Heart left ventricle (tissue), 16 donors: Measurements from ENCODE around the gene VEZF1. TPM values are rescaled to one million over a fixed set of nuclear protein-coding genes. Genes with fewer than 3 reads are reported as not detected.

Experiments used
- ATAC-seq, 4 donors: fragments of 200-7000 bp; cut with Tn5 transposase; one replicate each; pipeline ENCODE4 v1.9.1; 2020 to 2022; ENCODE audit warnings: moderate library complexity in 4 of 4, mild to moderate bottlenecking in 3 of 4, moderate number of reproducible peaks in 1 of 4
- DNase-seq, 5 donors: peaks; one replicate each; pipeline ENCODE4 v3.0.0-alpha.2; 2020
- H3K27ac ChIP-seq, 12 donors: fragments of 200-600 bp; sonication (generic) in 4 of 12; one replicate each; pipeline versions ENCODE4 v1.5.0 to v1.8.0; 2016 to 2022; ENCODE audit warnings: mild to moderate bottlenecking in 2 of 12
- H3K27me3 ChIP-seq, 9 donors: fragments of 200-600 bp; sonication (generic) in 2 of 9; one replicate each; pipeline versions ENCODE4 v1.5.1 to v1.8.0; 2016 to 2022; ENCODE audit warnings: mild to moderate bottlenecking in 3 of 9
- H3K36me3 ChIP-seq, 9 donors: fragments of 200-600 bp; sonication (generic) in 2 of 9; one replicate each; pipeline versions ENCODE4 v1.5.0 to v1.8.0; 2018 to 2022; ENCODE audit warnings: mild to moderate bottlenecking in 2 of 9
- H3K4me1 ChIP-seq, 12 donors: fragments of 200-600 bp; sonication (generic) in 4 of 12; one replicate each; pipeline versions ENCODE4 v1.5.0 to v1.8.0; 2016 to 2022; ENCODE audit warnings: mild to moderate bottlenecking in 3 of 12
- H3K4me3 ChIP-seq, 12 donors: fragments of 200-600 bp; sonication (generic) in 4 of 12; one replicate each; pipeline versions ENCODE4 v1.5.0 to v1.8.0; 2017 to 2022; ENCODE audit warnings: mild to moderate bottlenecking in 9 of 12, moderate library complexity in 4 of 12
- H3K9me3 ChIP-seq, 12 donors: fragments of 200-600 bp; sonication (generic) in 4 of 12; one replicate each; pipeline versions ENCODE4 v1.5.0 to v1.8.0; 2016 to 2022; ENCODE audit warnings: mild to moderate bottlenecking in 1 of 12
- POLR2A ChIP-seq, 2 donors: fragments of 450-650 bp; IDR thresholded peaks; one replicate each; pipeline ENCODE4 v1.6.1; 2017; ENCODE audit warnings: antibody characterized with exemption in 2 of 2, mild to moderate bottlenecking in 2 of 2, moderate library complexity in 2 of 2
- WGBS, 4 donors: extraction: QIAGEN DNeasy Blood & Tissue Kit in 2 of 4; methylation state at CpG; one replicate each; pipeline versions ENCODE4 v1.1.5 to v1.1.7; 2013 to 2018; 5-methylcytosine and 5-hydroxymethylcytosine counted together
- intact Hi-C, 10 donors: fragments of 100-400 bp; cut with DNase I; formaldehyde crosslinking; loops; one replicate each; pipeline versions ENCODE4 v1.11.1 to v1.14.2; 2022
- polyA plus RNA-seq, 2 donors: library from polyadenylated mRNA; stranded (reverse); fragments of 200-250 nt; gene quantifications; one replicate each; pipeline ENCODE4 v1.2.3, GENCODE V29; 2013
- total RNA-seq, 9 donors: library from RNA; depleted of rRNA in 2 of 9; stranded (reverse); fragments of >200 nt in 2 of 9; fragmentation: NEBNext Ultra II Directional in 3 of 9; extraction: Animal tissue kit (Norgen Biotek cat#: 25700) in 3 of 9; gene quantifications; one replicate each; pipeline versions ENCODE4 v1.1.0 to v1.2.4, GENCODE V29; 2016 to 2023
- TF ChIP-seq, protein P1 (sequence below), 12 donors: fragments of 200-600 bp; sonication (generic) in 4 of 12; IDR thresholded peaks; one replicate each; pipeline versions ENCODE4 v1.5.0 to v1.8.0; 2018 to 2022; ENCODE audit warnings: antibody characterized with exemption in 12 of 12, mild to moderate bottlenecking in 5 of 12
- donor health status: ischemic (EF 13 %, LVEDD 7.1; RV severe dilation, severe dysfunction).
- donor health status: healthy with polysubstance abuse.
- donor health status: DM: no; HTN: yes; CAD: no.
- donor health status: DM: no; HTN: no; CAD: no.
- donor health status: ischemic (EF 25% LVEDD 6.9; RV normal size, moderate dysfunction).
- donor health status: ischemic (EF 25% LVEDD 5.7; RV mildly dilated, moderate dysfunction).
- donor health status: healthy.
- donor health status: DM: yes; HTN: yes; CAD: no.
- donor health status: ischemic (EF 35%, LVEDD 5.7; RV mildly dilated, moderate dysfunction).
- donor health status: nonischemic (EF 11% LVEDD 7.7; RV severe dilation, severe dysfunction).
- donor health status: DM: yes; HTN: yes; CAD: no.
- donor health status: PGD.
- donor health status: ischemic (EF 29% LVEDD 5.4; RV normal size, mild dysfunction).
- donor health status: nonischemic (EF 23%, LVEDD 6.1; RV moderate dilation, normal function).

Gene VEZF1
- total and polyA plus RNA-seq, 11 donors = 18.2 to 85.6 (median 62.3) TPM

GRCh38 chr17:57994436-57994835 is 6.4 kb upstream of the VEZF1 start:
- Histone ChIP-seq H3K4me3 (no peak overlapping the region), H3K27me3 (no peaks in the 10 kb centered on the region), H3K9me3 (no peaks in the 10 kb centered on the region), H3K4me1 (peaks cover 0 to 62% (median 28%) of the 10 kb centered on the region in 12 donors), H3K27ac (peak overlapping the region in 8 of 12 donors; percentile 7 to 98 (median 56)), H3K36me3 (peaks cover 0 to 33% (median 29%) of the 10 kb centered on the region in 9 donors)
- DNase-seq (no peak), ATAC-seq (peak in 3 of 4 donors; percentile 29 to 44 (median 33))
- no peak for TF ChIP-seq POLR2A (IDR thresholded peaks at IDR 0.05)
- TF ChIP-seq, protein P1, sequence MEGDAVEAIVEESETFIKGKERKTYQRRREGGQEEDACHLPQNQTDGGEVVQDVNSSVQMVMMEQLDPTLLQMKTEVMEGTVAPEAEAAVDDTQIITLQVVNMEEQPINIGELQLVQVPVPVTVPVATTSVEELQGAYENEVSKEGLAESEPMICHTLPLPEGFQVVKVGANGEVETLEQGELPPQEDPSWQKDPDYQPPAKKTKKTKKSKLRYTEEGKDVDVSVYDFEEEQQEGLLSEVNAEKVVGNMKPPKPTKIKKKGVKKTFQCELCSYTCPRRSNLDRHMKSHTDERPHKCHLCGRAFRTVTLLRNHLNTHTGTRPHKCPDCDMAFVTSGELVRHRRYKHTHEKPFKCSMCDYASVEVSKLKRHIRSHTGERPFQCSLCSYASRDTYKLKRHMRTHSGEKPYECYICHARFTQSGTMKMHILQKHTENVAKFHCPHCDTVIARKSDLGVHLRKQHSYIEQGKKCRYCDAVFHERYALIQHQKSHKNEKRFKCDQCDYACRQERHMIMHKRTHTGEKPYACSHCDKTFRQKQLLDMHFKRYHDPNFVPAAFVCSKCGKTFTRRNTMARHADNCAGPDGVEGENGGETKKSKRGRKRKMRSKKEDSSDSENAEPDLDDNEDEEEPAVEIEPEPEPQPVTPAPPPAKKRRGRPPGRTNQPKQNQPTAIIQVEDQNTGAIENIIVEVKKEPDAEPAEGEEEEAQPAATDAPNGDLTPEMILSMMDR (IDR thresholded peaks at IDR 0.05) = no peak
- intact Hi-C loops = loop anchor here in 6 of 10 donors (2.0 to 10.0 kb wide), 5 partner anchors 104 to 870 kb away; no protein-coding TSS in a partner anchor
- WGBS, 4 donors = 21 to 29% (median 24%) methylated on average over 2 of the region's 2 CpGs

DNA sequence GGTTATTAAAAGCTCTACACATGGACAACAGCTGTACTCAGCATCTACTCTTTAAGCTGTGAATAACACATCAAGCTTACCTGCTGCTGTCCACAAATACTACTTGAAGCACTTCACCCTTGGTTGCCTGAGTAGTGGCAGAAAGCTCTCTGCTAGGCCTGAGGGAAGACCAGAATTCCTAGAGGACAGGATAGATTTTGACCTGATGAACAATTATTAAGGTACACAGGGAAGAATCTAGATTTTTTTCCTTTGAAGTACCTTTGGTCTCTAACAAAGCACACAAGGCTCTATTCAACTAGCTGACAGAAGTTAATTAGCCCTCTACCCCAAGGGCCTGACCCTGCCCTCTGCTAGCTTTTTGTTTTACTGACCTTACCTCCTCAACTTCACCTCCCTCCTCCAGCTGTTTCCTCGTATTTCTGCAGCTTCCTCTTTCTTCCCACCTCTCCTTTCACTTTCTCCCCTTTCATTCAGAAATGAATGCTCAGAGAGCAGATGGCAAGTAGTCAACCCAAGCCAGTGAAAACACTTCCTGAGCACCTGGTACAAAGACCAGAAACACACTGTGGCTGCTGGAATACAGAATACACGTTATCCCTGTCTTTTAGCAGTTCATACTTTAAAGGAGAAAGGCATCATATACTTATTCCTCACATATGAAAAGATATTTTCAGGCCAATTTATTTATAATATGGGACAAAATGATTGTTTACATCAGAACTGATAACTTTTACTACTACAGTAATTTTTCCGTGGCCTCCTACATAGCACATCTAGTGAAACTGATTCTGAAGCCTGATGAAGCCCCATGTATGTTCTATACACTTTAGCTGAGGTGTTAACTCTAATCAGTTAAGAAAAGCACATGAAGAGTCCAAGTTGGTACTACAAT is 5.7 kb upstream of the VEZF1 start:
- DNase-seq (no peak), ATAC-seq (no peak)
- Histone ChIP-seq H3K36me3 (peaks cover 0 to 27% (median 22%) of the 10 kb centered on the region in 9 donors), H3K27me3 (no peaks in the 10 kb centered on the region), H3K9me3 (no peaks in the 10 kb centered on the region), H3K4me1 (peaks cover 0 to 66% (median 33%) of the 10 kb centered on the region in 12 donors), H3K4me3 (no peak overlapping the region), H3K27ac (peak overlapping the region in 9 of 12 donors; percentile 7 to 98 (median 48))
- TF ChIP-seq, protein P1 (IDR thresholded peaks at IDR 0.05) = no peak
- no peak for TF ChIP-seq POLR2A (IDR thresholded peaks at IDR 0.05)
- intact Hi-C loops = loop anchor here in 6 of 10 donors (2.0 to 10.0 kb wide), 5 partner anchors 103 to 869 kb away; no protein-coding TSS in a partner anchor
- 37 to 46% (median 43%) methylated on average over 3 of the region's 3 CpGs for WGBS, 4 donors

DNA sequence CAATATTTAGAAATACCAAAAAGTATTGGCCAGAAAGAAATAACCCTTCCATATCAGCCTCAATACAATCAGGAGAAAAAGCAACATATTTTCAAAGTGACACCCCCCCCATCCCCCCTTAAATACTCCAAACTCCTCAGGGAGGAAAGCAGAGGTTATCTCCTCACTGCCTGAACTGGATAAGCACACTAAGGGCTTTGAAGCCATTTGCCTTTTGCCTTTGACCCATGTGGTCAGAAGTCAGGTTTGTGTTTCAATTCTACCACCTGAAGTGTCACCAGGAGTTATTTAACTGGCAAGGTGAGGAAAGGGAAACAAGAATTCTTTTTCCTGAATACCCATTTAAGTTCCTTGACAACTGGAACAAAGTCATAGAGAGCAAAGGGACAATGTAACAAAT is 3.5 kb upstream of the VEZF1 start:
- H3K4me3 ChIP-seq = no peak overlapping the region
- peak overlapping the region in 4 of 12 donors; percentile 3 to 98 (median 16) for H3K27ac ChIP-seq
- no peak for ATAC-seq
- intact Hi-C loops = loop anchor here in 2 of 10 donors (10.0 kb wide), 1 partner anchor 867 kb away; no protein-coding TSS in a partner anchor
- no peaks in the 10 kb centered on the region for H3K27me3 ChIP-seq
- no peaks in the 10 kb centered on the region for H3K9me3 ChIP-seq
- TF ChIP-seq, protein P1 (IDR thresholded peaks at IDR 0.05) = no peak
- no peak for TF ChIP-seq POLR2A (IDR thresholded peaks at IDR 0.05)
- peaks cover 0 to 69% (median 36%) of the 10 kb centered on the region in 12 donors for H3K4me1 ChIP-seq
- DNase-seq = no peak
- H3K36me3 ChIP-seq = peaks cover 0 to 6% (median 2%) of the 10 kb centered on the region in 9 donors

DNA sequence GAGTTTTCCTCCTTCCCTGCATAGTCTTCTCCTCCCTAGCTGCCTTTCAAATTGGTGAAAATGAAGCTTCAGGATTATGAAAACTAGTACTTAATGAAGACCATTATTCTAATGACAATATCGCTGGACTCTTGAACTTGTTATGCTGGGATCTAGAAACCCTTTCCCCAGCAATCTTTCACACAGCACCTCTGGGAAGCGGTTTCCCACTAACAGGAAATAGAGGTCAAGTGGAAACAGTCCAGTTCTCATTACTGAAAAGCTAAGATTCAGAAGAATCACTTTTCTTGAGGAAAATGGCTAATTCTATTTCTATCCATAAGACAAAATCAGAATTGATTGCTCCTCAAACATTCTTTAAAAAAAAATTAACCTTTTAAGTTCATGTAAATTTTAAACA is 2.0 kb upstream of the VEZF1 start:
- H3K4me1 ChIP-seq = peaks cover 0 to 76% (median 44%) of the 10 kb centered on the region in 12 donors
- H3K27ac ChIP-seq = peak overlapping the region in 9 of 12 donors; percentile 91 to 99 (median 98)
- DNase-seq = no peak
- intact Hi-C loops = loop anchor here in 2 of 10 donors (10.0 kb wide), 1 partner anchor 865 kb away; no protein-coding TSS in a partner anchor
- no peak overlapping the region for H3K4me3 ChIP-seq
- TF ChIP-seq POLR2A (IDR thresholded peaks at IDR 0.05) = no peak
- TF ChIP-seq, protein P1 (IDR thresholded peaks at IDR 0.05) = no peak
- ATAC-seq = no peak
- no peaks in the 10 kb centered on the region for H3K27me3 ChIP-seq
- H3K9me3 ChIP-seq = no peaks in the 10 kb centered on the region
- 64 to 83% (median 78%) methylated on average over 2 of the region's 2 CpGs for WGBS, 4 donors
- peaks cover 0 to 4% (median 0%) of the 10 kb centered on the region in 9 donors for H3K36me3 ChIP-seq
